NCI-H1417 treated with DMSO at 0.1 percent for 48 hours (cell line): ENCODE data around the gene SYNGR3.
A peak's percentile ranks its signal among the peaks of the same experiment; 100 is the strongest.

ENCODE experiments used
- DNase-seq: peaks from one replicate; lab custom pipeline; 2025; lab: John Stamatoyannopoulos, UW

The SYNGR3 gene

DNA sequence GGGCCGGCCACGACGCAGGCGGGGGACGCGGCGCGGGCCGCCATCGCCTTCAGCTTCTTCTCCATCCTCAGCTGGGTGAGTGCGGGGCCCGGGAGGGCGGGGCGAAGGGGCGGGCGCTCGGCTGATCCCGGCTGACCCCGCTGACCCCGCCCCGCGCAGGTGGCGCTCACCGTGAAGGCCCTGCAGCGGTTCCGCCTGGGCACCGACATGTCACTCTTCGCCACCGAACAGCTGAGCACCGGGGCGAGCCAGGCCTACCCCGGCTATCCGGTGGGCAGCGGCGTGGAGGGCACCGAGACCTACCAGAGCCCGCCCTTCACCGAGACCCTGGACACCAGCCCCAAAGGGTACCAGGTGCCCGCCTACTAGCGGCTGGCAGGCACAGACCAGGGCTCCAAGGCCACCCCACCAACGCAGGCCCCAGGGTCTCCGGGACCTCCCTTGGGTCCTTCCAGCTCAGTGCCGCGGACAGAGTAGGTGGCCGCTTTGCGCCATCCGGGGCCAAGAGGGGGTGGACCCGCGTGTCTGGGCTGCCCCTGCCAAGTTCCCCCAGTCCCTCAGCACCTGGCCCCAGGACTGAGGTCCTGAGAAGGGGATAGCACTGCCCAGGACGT is 3.0 kb downstream of the SYNGR3 start:
- DNase-seq: no peak

GRCh38 chr16:1993731-1994131 is 4.0 kb downstream of the SYNGR3 start:
- no peak for DNase-seq

GRCh38 chr16:1997494-1998359 is 8.0 kb downstream of the SYNGR3 start:
- no peak for DNase-seq

- DNase-seq: no peak
These were observed 8.6 kb downstream of the SYNGR3 start for GRCh38 chr16:1998360-1998835.

DNA sequence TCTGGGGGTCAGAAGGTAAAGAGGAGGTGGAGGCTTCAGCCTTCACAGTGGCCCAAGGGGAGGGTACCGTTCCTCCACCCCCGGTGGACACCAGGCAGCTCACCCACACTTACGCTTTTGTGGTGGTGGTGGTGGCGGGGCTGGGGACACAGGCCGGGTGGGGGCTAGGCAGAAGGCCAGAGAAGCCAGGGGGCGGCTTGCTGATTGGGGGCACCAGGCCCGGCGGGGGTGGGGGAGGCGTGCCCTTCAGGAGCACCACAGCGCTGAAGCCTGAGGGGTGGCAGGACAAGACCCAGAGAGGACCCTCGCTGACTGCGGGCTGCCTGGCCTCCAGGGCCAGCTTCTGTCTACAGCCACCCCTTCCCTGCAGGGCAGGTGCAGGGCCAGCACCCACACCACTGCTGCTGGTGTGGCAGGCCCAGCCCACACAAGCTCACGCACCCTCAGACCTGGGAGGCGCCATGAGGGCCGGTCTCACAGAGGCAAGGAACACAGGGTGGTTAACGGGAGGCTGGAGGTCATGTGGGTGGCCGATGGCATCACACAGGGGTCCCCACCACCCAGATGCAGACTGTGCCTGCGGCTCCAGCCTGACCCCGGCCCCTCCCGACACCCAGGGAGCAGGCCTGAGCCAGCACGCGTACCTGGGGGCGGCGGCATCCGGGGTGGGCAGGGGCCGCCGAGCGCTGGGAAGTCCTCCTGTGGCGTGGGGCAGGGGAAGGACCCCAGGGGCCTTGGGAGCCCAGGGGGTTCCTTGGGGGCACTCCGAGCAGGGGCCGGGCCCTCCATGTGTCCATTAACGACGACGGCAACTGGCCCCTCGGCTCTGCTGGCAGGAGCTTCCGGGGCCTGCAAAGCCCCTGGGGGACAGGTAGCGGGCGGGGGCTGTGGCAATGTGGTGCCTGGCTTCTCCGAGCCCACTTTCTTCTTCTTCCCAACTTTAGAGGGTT is 9.4 kb downstream of the SYNGR3 start:
- no peak for DNase-seq

- DNase-seq: no peak
These were observed 10.2 kb downstream of the SYNGR3 start for GRCh38 chr16:1999866-2000514.

GRCh38 chr16:2001035-2001434 is 11.3 kb downstream of the SYNGR3 start:
- DNase-seq: no peak

GRCh38 chr16:2001456-2002355 is 11.9 kb downstream of the SYNGR3 start:
- DNase-seq: no peak

DNA sequence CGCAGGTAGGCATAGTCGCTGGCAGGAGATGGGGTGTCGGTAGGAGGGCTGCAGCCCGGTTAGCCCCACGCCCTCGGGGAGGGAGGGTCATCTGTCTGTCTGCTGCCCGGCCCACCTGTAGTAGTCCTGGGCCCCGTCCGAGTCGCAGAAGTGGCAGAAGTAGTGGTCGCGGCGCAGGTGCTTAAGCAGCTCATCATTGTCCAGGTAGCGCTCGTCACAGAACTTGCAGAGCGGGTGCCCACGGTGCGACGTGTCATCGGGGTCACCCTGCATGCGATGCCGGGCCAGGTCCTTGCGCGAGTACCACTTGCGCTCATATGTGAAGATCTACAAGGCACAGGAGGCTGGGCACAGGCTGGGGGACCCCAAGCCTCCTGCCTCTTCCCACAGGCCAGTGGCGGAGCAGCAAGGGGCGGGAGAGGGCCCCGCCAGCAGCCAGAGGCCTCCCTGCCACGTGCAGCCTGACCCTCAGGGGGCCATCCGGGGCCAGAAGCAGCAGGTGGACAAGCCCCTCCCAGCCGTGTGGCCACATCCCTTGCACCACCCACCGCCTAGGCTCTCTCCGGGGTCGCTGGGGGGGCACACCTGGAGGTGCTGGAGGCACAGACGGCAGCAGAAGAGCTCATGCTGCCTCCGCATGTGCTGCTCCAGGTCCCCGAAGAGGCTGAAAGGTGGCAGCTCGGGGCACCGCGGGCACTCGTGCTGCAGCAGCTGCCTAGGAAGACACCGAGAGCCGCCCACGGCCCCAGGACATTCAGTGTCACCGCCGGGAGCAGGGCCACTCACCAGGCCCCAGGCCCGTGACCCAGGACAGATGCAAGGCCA is 12.8 kb downstream of the SYNGR3 start:
- DNase-seq: no peak

GRCh38 chr16:2003231-2003826 is 13.6 kb downstream of the SYNGR3 start:
- DNase-seq: no peak

DNA sequence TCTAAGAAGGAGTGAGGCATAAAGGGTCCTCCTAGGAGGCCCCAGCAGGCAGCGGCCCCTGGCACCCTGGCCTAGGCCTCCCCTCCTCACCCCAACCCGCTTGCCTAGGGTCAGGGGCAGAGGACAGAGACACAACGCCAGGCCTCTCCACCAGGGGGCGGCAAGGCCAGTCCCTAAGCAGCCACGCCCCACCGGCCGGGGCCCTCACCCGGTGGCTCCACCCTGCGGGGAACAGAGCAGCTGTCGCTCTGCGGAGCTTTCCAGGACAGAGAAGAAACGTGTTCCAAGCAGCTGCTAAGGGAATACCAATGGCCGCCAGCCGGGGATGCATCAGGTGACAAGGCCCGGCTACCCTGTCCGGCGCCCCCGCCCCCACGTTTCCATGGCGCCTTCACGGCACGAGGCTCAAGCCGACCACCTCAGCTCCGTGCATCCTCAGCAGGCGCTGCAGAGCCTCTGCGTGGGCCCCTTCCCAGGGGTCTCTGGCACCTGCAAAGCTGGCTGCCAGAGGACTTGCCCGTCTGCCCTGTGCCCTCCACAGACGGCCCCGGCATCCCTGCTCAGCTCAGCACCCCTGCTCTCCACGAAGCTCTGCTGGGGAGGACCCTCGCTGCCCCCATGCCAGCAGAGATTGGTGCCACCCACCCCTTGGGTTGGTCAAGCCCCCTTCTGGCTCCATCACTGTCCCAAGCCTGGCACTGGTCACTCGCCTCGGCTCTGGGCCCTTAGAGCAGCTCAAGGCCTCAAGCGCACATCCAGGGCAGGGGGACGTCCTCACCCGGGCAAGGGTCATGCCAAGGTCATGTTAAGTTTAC is 14.3 kb downstream of the SYNGR3 start:
- peak; percentile 42 for DNase-seq

GRCh38 chr16:2004795-2005517 is 15.2 kb downstream of the SYNGR3 start:
- no peak for DNase-seq

DNA sequence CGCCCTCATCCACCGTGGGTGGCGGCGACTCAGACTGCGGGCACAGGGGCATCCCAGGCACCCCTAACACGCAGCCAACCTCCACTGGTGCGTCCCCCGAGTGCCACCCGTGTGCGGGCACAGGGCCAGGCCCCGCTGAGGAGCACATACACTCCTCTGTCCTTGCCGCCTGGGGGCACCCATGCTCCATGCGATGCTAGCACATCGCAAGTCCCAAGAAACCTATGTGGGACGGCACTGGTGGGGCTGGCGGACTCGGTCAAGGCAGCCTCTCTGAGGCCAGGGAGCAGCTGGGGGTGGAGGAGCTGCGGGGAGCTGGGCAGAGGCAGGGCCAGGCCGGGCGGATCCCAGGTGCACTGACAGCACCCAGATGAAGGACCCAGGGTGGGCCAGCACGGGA is 15.9 kb downstream of the SYNGR3 start:
- DNase-seq: no peak

- DNase-seq: no peak
These were observed 16.5 kb downstream of the SYNGR3 start for GRCh38 chr16:2006317-2006716.

- no peak for DNase-seq
These were observed 17.5 kb downstream of the SYNGR3 start for GRCh38 chr16:2007081-2007836.

- no peak for DNase-seq
These were observed 18.3 kb downstream of the SYNGR3 start for GRCh38 chr16:2008009-2008526.

GRCh38 chr16:2008631-2009163 is 18.9 kb downstream of the SYNGR3 start:
- DNase-seq: no peak
